Liver (tissue), 3 donors: ENCODE data around the gene ZNF282.

ENCODE experiments used
- ATF3 ChIP-seq: IDR thresholded peaks from 2 replicates; pipeline ENCODE4 v1.6.1; 2016; ENCODE audit warnings: antibody characterized with exemption
- CTCF ChIP-seq: fragments of 150-350 bp; IDR thresholded peaks from 2 replicates; pipeline ENCODE4 v1.5.1; 2017; ENCODE audit warnings: improper control_type of control experiment, low read depth, low read length; ENCODE audit not compliant: missing input control
- EGR1 ChIP-seq, 2 donors: IDR thresholded peaks; 2 replicates each; pipeline ENCODE4 v1.6.1; 2016 to 2018; ENCODE audit warnings: antibody characterized with exemption in 2 of 2, low read depth in 2 of 2
- JUND ChIP-seq, 2 donors: IDR thresholded peaks; 2 replicates each; pipeline ENCODE4 v1.6.1; 2016; ENCODE audit warnings: antibody characterized with exemption in 2 of 2
- MAX ChIP-seq: IDR thresholded peaks from 2 replicates; pipeline ENCODE4 v1.6.1; 2016; ENCODE audit warnings: antibody characterized with exemption
- NR2F2 ChIP-seq: IDR thresholded peaks from 2 replicates; pipeline ENCODE4 v1.6.1; 2016; ENCODE audit warnings: antibody characterized with exemption
- RAD21 ChIP-seq, 2 donors: IDR thresholded peaks; 2 replicates each; pipeline ENCODE4 v1.6.1; 2016; ENCODE audit warnings: antibody characterized with exemption in 2 of 2, mild to moderate bottlenecking in 2 of 2
- YY1 ChIP-seq: IDR thresholded peaks from 2 replicates; pipeline ENCODE4 v1.6.1; 2016; ENCODE audit warnings: antibody characterized with exemption, mild to moderate bottlenecking
- donor health status: healthy.
- donor health status: healthy.

GRCh38 chr7:149257146-149257545, 61.8 kb downstream of the ZNF282 start:
- no peak for TF ChIP-seq MAX
- no peak for TF ChIP-seq CTCF
- no peak for TF ChIP-seq ATF3
- TF ChIP-seq RAD21 (IDR thresholded peaks at IDR 0.05), result no peak
- no peak for TF ChIP-seq YY1
- TF ChIP-seq JUND (IDR thresholded peaks at IDR 0.05), result no peak
- TF ChIP-seq EGR1 (IDR thresholded peaks at IDR 0.05; ENCODE audit: low read depth in 2 of 2), result no peak
- TF ChIP-seq NR2F2, result no peak
